Ectodermal cell (in vitro differentiated cells): ENCODE data around the gene EML4.
"Not testable (repeated sequence)": the region's sequence is repeated elsewhere in the genome, so short reads cannot be mapped to it uniquely, and the experiment has no call there.

Source experiments
- H3K27ac ChIP-seq: 2 replicates; pipeline ENCODE4 v1.7.0; 2013; ENCODE audit warnings: mild to moderate bottlenecking, low read depth, low read length; ENCODE audit not compliant: insufficient read depth, poor library complexity, severe bottlenecking
- H3K27me3 ChIP-seq: 2 replicates; pipeline ENCODE4 v1.7.0; 2013; ENCODE audit warnings: mild to moderate bottlenecking, low read length; ENCODE audit not compliant: insufficient read depth, control insufficient read depth, poor library complexity, severe bottlenecking
- H3K36me3 ChIP-seq: one replicate; pipeline ENCODE4 v1.7.0; 2013; ENCODE audit warnings: low read length; ENCODE audit not compliant: control insufficient read depth, insufficient read depth
- H3K4me1 ChIP-seq: one replicate; pipeline ENCODE4 v1.7.0; 2013; ENCODE audit warnings: low read length; ENCODE audit not compliant: control insufficient read depth, insufficient read depth
- H3K4me3 ChIP-seq: 2 replicates; pipeline ENCODE4 v1.7.0; 2013; ENCODE audit warnings: low read depth, low read length, control low read depth; ENCODE audit not compliant: insufficient read depth
- H3K9me3 ChIP-seq: 2 replicates; pipeline ENCODE4 v1.7.0; 2013; ENCODE audit warnings: mild to moderate bottlenecking, low read length, moderate library complexity; ENCODE audit not compliant: control insufficient read depth
- WGBS, 2 experiments: methylation state at CpG; one replicate each; pipeline ENCODE4 v1.1.7; 2013; ENCODE audit warnings: missing lambda C conversion rate in 2 of 2; 5-methylcytosine and 5-hydroxymethylcytosine counted together

The EML4 gene

GRCh38 chr2:42172566-42172965 lies 3.4 kb downstream of the EML4 start:
- Histone ChIP-seq H3K27me3 (no peaks in the 10 kb centered on the region), H3K4me1 (peaks cover 12% of the 10 kb centered on the region), H3K36me3 (no peaks in the 10 kb centered on the region), H3K4me3 (no peak overlapping the region), H3K27ac (no peak overlapping the region), H3K9me3 (no peaks in the 10 kb centered on the region)
- no CpG with 5 or more reads among the region's 1 CpG for WGBS, 2 experiments

- 91 to 93% methylated on average over 2 of the region's 2 CpGs for WGBS, 2 experiments
- not testable (repeated sequence) for H3K4me3 ChIP-seq, H3K27me3 ChIP-seq, H3K27ac ChIP-seq, H3K36me3 ChIP-seq, H3K9me3 ChIP-seq
- H3K4me1 ChIP-seq = peaks cover 12% of the 10 kb centered on the region
These were observed 4.3 kb downstream of the EML4 start for GRCh38 chr2:42173467-42173866.

- 95 to 96% methylated on average over 10 of the region's 10 CpGs for WGBS, 2 experiments
- H3K9me3 ChIP-seq = no peaks in the 10 kb centered on the region
- H3K27ac ChIP-seq = no peak overlapping the region
- H3K36me3 ChIP-seq = peaks cover 6% of the 10 kb centered on the region
- no peak overlapping the region for H3K4me3 ChIP-seq
- H3K27me3 ChIP-seq = no peaks in the 10 kb centered on the region
- peaks cover 4% of the 10 kb centered on the region for H3K4me1 ChIP-seq
These were observed 8.0 kb downstream of the EML4 start for GRCh38 chr2:42176992-42177738.

GRCh38 chr2:42178335-42178734 lies 9.2 kb downstream of the EML4 start:
- H3K4me1 ChIP-seq = no peaks in the 10 kb centered on the region
- H3K9me3 ChIP-seq = no peaks in the 10 kb centered on the region
- no peaks in the 10 kb centered on the region for H3K27me3 ChIP-seq
- no peak overlapping the region for H3K4me3 ChIP-seq
- H3K27ac ChIP-seq = no peak overlapping the region
- H3K36me3 ChIP-seq = peaks cover 6% of the 10 kb centered on the region
- 92% methylated on average over 6 of the region's 6 CpGs for WGBS, 2 experiments

- no peaks in the 10 kb centered on the region for H3K9me3 ChIP-seq
- no peak overlapping the region for H3K4me3 ChIP-seq
These were observed 11.1 kb downstream of the EML4 start for GRCh38 chr2:42180300-42180699.

GRCh38 chr2:42182654-42183308 lies 13.6 kb downstream of the EML4 start:
- Histone ChIP-seq H3K36me3 (peaks cover 6% of the 10 kb centered on the region), H3K4me3 (no peak overlapping the region), H3K27me3 (no peaks in the 10 kb centered on the region), H3K27ac (no peak overlapping the region), H3K9me3 (no peaks in the 10 kb centered on the region), H3K4me1 (no peaks in the 10 kb centered on the region)
- 100% methylated on average over 2 of the region's 2 CpGs for WGBS, 2 experiments

More at GRCh38 chr2:42180300-42180699, 11.1 kb downstream of the EML4 start:
- Histone ChIP-seq H3K36me3 (peaks cover 6% of the 10 kb centered on the region), H3K4me1 (no peaks in the 10 kb centered on the region), H3K27ac (no peak overlapping the region), H3K27me3 (no peaks in the 10 kb centered on the region)

GRCh38 chr2:42183775-42184174 lies 14.6 kb downstream of the EML4 start:
- Histone ChIP-seq H3K4me1 (no peaks in the 10 kb centered on the region), H3K27me3 (no peaks in the 10 kb centered on the region), H3K36me3 (peaks cover 6% of the 10 kb centered on the region), H3K9me3 (no peaks in the 10 kb centered on the region), H3K27ac (no peak overlapping the region), H3K4me3 (no peak overlapping the region)
- 60 to 100% methylated on average over 1 of the region's 1 CpG for WGBS, 2 experiments

GRCh38 chr2:42184346-42184745 lies 15.2 kb downstream of the EML4 start:
- WGBS, 2 experiments = 91 to 93% methylated on average over 2 to 3 of the region's 3 CpGs
- Histone ChIP-seq H3K27ac (no peak overlapping the region), H3K36me3 (peaks cover 6% of the 10 kb centered on the region), H3K4me3 (no peak overlapping the region), H3K27me3 (no peaks in the 10 kb centered on the region), H3K4me1 (no peaks in the 10 kb centered on the region), H3K9me3 (no peaks in the 10 kb centered on the region)

GRCh38 chr2:42185220-42185921 lies 16.2 kb downstream of the EML4 start:
- H3K27ac ChIP-seq = no peak overlapping the region

GRCh38 chr2:42186366-42186765 lies 17.2 kb downstream of the EML4 start:
- H3K27ac ChIP-seq = no peak overlapping the region
- 100% methylated on average over 1 of the region's 1 CpG; no CpG with 5 or more reads in 1 of the 2 experiments for WGBS, 2 experiments
- H3K4me3 ChIP-seq = no peak overlapping the region

More at GRCh38 chr2:42185220-42185921, 16.2 kb downstream of the EML4 start:
- no peak overlapping the region for H3K4me3 ChIP-seq
- H3K4me1 ChIP-seq = no peaks in the 10 kb centered on the region
- H3K36me3 ChIP-seq = peaks cover 6% of the 10 kb centered on the region
- H3K9me3 ChIP-seq = no peaks in the 10 kb centered on the region
- no peaks in the 10 kb centered on the region for H3K27me3 ChIP-seq
- WGBS, 2 experiments = 91 to 96% methylated on average over 5 of the region's 5 CpGs

More at GRCh38 chr2:42186366-42186765, 17.2 kb downstream of the EML4 start:
- H3K27me3 ChIP-seq = no peaks in the 10 kb centered on the region
- no peaks in the 10 kb centered on the region for H3K4me1 ChIP-seq
- H3K36me3 ChIP-seq = peaks cover 3% of the 10 kb centered on the region
- no peaks in the 10 kb centered on the region for H3K9me3 ChIP-seq
